Coronary artery (tissue), 2 donors: ENCODE measurements around the gene TET2.

ENCODE experiments used
- DNase-seq: peaks from one replicate; pipeline ENCODE4 v3.0.0-alpha.2; 2017; ENCODE audit warnings: low spot score
- H3K27ac ChIP-seq, 2 donors: fragments of 200-600 bp; sonication (generic); one replicate each; pipeline ENCODE4 v1.5.1; 2016 to 2019
- H3K4me3 ChIP-seq: fragments of 200-600 bp; sonication (generic); 2 replicates; pipeline ENCODE4 v1.5.1; 2016; ENCODE audit warnings: mild to moderate bottlenecking, moderate library complexity
- TF ChIP-seq, protein P1 (sequence below): fragments of 200-600 bp; sonication (generic); IDR thresholded peaks from one replicate; pipeline ENCODE4 v1.5.1; 2019; ENCODE audit warnings: antibody characterized with exemption

The TET2 gene

DNA sequence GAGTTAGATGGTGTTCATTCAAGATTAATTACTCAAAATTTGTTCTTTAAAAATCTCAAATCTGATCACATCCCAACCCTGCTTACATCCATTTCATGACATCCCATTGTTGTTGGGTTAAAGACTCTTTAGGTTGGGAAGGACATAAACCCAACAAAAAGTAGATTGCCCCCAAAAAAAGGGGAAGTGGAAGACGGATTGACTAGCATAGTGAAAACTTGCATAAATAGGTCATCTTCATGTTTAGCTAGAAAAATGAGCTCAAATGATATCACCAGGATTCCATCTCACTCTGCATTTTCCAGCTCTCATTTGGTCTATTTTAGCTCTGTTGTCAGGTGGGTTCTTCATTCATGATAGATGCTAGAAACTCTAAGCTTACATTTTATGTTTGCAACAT is 18.5 kb upstream of the TET2 start:
- H3K4me3 ChIP-seq, result no peak overlapping the region
- H3K27ac ChIP-seq, result no peak overlapping the region
- TF ChIP-seq, protein P1, sequence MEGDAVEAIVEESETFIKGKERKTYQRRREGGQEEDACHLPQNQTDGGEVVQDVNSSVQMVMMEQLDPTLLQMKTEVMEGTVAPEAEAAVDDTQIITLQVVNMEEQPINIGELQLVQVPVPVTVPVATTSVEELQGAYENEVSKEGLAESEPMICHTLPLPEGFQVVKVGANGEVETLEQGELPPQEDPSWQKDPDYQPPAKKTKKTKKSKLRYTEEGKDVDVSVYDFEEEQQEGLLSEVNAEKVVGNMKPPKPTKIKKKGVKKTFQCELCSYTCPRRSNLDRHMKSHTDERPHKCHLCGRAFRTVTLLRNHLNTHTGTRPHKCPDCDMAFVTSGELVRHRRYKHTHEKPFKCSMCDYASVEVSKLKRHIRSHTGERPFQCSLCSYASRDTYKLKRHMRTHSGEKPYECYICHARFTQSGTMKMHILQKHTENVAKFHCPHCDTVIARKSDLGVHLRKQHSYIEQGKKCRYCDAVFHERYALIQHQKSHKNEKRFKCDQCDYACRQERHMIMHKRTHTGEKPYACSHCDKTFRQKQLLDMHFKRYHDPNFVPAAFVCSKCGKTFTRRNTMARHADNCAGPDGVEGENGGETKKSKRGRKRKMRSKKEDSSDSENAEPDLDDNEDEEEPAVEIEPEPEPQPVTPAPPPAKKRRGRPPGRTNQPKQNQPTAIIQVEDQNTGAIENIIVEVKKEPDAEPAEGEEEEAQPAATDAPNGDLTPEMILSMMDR, result no peak
- no peak for DNase-seq

DNA sequence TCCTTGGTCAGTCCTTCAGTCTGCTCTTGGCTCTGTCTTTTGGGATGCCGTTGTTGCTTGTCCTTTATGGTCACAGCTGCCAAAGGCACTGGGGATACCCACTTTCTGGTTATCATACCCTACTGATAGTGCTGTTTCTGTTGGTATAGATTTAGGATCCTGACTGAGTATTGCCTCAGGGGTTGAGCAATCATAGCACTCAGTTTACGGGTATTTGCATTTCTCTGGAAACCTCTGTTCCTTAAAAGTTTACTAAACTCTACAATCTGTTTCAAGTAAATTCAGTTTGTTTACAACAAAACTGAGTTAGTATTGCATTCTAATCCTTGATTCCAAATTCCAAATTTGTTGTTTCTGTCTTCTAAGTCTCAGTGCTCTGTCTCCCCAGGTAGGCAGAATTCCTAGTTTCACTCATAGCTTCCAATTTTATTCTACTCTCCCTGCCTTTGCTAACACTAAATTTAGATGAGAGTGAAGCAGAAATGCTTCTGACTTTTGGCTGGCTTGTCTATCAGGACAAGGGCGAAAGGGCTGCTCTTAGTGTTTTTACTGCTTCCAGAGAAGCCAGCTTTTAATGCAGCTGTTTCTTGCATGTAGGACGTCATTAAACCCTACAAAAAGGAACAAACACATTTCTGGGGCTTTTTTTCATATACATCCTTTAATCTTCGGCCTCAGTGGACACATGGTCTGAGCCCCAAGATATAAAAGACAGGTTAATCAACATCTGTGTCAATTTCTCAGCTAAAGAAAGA is 17.2 kb upstream of the TET2 start:
- DNase-seq, result no peak
- no peak overlapping the region for H3K4me3 ChIP-seq
- TF ChIP-seq, protein P1, result no peak
- no peak overlapping the region for H3K27ac ChIP-seq

DNA sequence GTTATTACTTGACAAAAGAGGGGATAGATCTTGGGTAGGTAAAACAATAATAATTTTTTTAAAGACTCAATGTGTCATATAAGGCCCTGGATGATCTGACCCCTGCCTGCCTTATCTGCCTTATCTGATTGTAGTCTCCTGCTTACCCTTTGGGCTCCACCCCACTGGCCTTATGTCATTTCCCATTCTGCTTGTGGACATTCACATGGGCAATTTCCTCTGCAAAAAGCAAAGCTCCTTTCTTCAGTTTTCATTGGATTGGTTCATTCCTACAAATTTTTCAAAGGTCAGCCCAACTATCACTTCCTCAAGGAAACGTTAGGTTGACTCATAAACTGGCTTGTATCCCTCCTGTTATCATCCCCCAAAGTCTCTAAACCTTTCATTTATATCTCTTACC is 15.7 kb upstream of the TET2 start:
- DNase-seq, result no peak
- TF ChIP-seq, protein P1, result no peak
- Histone ChIP-seq H3K27ac (no peak overlapping the region), H3K4me3 (no peak overlapping the region)

DNA sequence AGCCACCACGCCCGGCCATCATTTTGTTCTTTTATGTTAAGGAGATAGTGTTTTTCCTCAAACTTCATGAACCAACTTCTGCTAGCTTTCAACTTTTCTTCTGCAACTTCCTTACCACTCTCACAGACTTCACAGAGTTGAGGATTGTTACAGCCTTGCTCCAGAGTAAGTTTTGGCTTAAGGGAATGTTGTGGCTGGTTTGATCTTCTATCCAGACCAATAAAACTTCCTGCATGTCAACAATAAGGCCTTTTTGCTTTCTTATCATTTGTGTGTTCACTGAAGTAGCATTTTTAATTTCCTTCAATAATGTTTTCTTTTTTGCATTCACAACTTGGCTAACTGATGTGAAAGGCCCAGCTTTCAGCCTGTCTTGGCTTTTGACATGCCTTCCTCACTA is 12.7 kb upstream of the TET2 start:
- no peak for DNase-seq
- H3K4me3 ChIP-seq, result no peak overlapping the region
- no peak overlapping the region for H3K27ac ChIP-seq
- TF ChIP-seq, protein P1, result no peak

DNA sequence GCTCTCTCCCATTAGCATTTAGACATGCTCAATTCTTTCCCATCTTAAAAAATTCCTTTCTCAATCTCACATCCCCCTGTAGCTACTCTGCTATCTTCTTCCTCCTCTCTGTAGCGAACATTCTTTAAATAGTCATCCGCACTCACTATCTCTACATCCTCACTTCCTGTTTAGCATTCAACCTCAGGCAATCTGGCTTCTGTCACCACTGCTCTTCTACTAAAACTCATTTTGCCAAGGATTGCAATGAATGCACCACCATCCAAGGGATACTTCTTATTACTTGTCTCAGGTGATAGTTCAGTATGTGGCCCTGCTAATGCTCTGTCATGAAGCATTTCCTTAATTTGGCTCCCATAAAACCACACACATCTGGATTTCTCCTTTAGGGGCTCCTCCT is 10.9 kb upstream of the TET2 start:
- TF ChIP-seq, protein P1, result no peak
- Histone ChIP-seq H3K27ac (no peak overlapping the region), H3K4me3 (no peak overlapping the region)
- no peak for DNase-seq

DNA sequence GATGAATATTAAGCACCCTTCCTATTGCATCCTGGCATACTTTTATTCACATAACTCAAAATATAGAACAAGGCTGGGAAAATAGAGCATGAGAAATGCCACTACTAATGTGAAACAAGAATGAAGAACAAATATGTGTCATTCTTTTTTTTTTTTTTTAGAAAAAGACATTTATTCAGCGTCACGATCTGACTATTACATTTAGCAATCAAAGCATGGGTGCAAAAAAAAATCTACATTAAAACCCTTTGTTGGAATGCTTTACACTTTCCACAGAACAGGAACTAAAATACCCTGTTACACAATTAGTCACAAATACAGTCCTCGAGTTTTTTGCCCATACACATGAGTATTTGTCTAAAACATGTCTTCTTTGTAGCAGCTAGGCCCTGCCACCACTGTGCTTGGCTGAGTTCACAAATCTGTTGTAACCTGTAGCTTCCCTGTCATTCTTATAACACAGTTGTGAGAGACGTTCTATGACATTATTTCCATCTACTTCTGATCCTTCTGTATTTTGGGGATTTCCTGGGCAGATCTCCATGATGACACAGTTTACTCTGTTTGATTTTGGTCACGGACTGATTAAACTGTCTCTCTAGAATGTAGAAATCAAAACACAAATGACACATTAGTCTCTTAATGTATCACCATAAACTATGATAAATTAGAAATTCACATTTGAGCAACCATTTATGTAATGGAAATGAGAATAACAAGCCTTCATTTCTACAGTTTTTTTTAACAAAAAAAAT is 9.4 kb upstream of the TET2 start:
- TF ChIP-seq, protein P1, result no peak
- Histone ChIP-seq H3K4me3 (no peak overlapping the region), H3K27ac (no peak overlapping the region)
- DNase-seq, result no peak

DNA sequence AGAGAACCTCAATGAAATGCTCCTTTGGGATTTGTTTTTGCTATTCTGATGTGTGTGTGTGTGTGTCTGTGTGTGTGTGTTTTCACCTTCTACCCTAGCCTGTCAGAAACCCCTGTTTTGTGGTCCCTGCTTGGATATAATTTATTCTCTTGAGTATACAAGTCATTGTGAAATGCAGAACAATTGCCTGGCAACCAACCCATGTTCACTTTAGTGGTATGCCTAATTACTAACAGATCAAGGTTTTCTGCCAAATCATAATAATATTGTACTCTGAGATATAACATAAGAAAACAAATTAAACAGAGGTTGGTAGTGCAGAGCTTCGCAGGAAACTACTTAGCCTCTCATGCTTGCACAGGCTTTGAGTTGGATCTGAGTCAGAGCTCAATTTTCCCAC is 7.0 kb upstream of the TET2 start:
- no peak for DNase-seq
- Histone ChIP-seq H3K4me3 (no peak overlapping the region), H3K27ac (no peak overlapping the region)
- TF ChIP-seq, protein P1, result no peak
